ENCODE measurements around the gene ITPR1. TPM values are rescaled to one million over a fixed set of nuclear protein-coding genes. Genes with fewer than 3 reads are reported as not detected.

Gene ITPR1
- polyA plus RNA-seq, 1 donor from 2014 or later = 2.1 TPM

GRCh38 chr3:4471907-4472306 is 21.2 kb upstream of the ITPR1 start:
- no peak overlapping the region for H3K4me3 ChIP-seq (ENCODE audit: low read length)
- H3K79me2 ChIP-seq (replicated peaks; ENCODE audit: insufficient read depth, low read length) = no peaks in the 10 kb centered on the region
- no peak overlapping the region for H3K4me2 ChIP-seq (ENCODE audit: low read length)
- no peaks in the 10 kb centered on the region for H3K9me2 ChIP-seq (ENCODE audit: insufficient read depth, low read length)
- H3K27me3 ChIP-seq (ENCODE audit: insufficient read depth, low read depth, low read length) = no peaks in the 10 kb centered on the region
- H3K9me3 ChIP-seq (ENCODE audit: low read length) = no peaks in the 10 kb centered on the region
- no peaks in the 10 kb centered on the region for H3F3A ChIP-seq (ENCODE audit: insufficient read depth, low read length, poor library complexity, severe bottlenecking)
- H2AFZ ChIP-seq (ENCODE audit: low read depth, low read length) = no peak overlapping the region
- H3K27ac ChIP-seq (ENCODE audit: low read length) = no peak overlapping the region
- H3K36me3 ChIP-seq (ENCODE audit: insufficient read depth, low read length) = no peaks in the 10 kb centered on the region
- no peak for TF ChIP-seq REST (IDR thresholded peaks at IDR 0.05; ENCODE audit: borderline replicate concordance)
- no peak for TF ChIP-seq SMC3 (conservative IDR thresholded peaks at IDR 0.05; ENCODE audit: poor library complexity)
- no peak for TF ChIP-seq EP300 (conservative IDR thresholded peaks at IDR 0.05; ENCODE audit: poor library complexity, severe bottlenecking)
- no peak for TF ChIP-seq CTCF (IDR thresholded peaks at IDR 0.05; ENCODE audit: poor library complexity, severe bottlenecking)
- no peak for TF ChIP-seq RAD21 (conservative IDR thresholded peaks at IDR 0.05)
- no peak for TF ChIP-seq TAF1 (IDR thresholded peaks at IDR 0.05; ENCODE audit: low read depth)
- no peak for TF ChIP-seq EZH2 (IDR thresholded peaks at IDR 0.05; ENCODE audit: borderline replicate concordance, insufficient read depth, low read length, poor library complexity, severe bottlenecking)
- no peak for TF ChIP-seq MXI1 (conservative IDR thresholded peaks at IDR 0.05; ENCODE audit: poor library complexity, severe bottlenecking)
- no peak for TF ChIP-seq POLR2AphosphoS5 (IDR thresholded peaks at IDR 0.05)
- H3K9ac ChIP-seq (ENCODE audit: low read length) = no peak overlapping the region
- H4K20me1 ChIP-seq (ENCODE audit: insufficient read depth) = no peaks in the 10 kb centered on the region

- no peaks in the 10 kb centered on the region for H3K36me3 ChIP-seq (ENCODE audit: insufficient read depth, low read length)
- no peaks in the 10 kb centered on the region for H3K9me3 ChIP-seq (ENCODE audit: low read length)
- no peaks in the 10 kb centered on the region for H3K9me2 ChIP-seq (ENCODE audit: insufficient read depth, low read length)
- no peaks in the 10 kb centered on the region for H4K20me1 ChIP-seq (ENCODE audit: insufficient read depth)
- H2AFZ ChIP-seq (ENCODE audit: low read depth, low read length) = no peak overlapping the region
- H3K79me2 ChIP-seq (replicated peaks; ENCODE audit: insufficient read depth, low read length) = no peaks in the 10 kb centered on the region
- H3K9ac ChIP-seq (ENCODE audit: low read length) = no peak overlapping the region
- TF ChIP-seq POLR2AphosphoS5 (IDR thresholded peaks at IDR 0.05) (no peak), REST (IDR thresholded peaks at IDR 0.05; ENCODE audit: borderline replicate concordance) (no peak), TAF1 (IDR thresholded peaks at IDR 0.05; ENCODE audit: low read depth) (no peak), MXI1 (conservative IDR thresholded peaks at IDR 0.05; ENCODE audit: poor library complexity, severe bottlenecking) (no peak), CTCF (IDR thresholded peaks at IDR 0.05; ENCODE audit: poor library complexity, severe bottlenecking) (no peak), RAD21 (conservative IDR thresholded peaks at IDR 0.05) (no peak), SMC3 (conservative IDR thresholded peaks at IDR 0.05; ENCODE audit: poor library complexity) (no peak), EP300 (conservative IDR thresholded peaks at IDR 0.05; ENCODE audit: poor library complexity, severe bottlenecking) (no peak), EZH2 (IDR thresholded peaks at IDR 0.05; ENCODE audit: borderline replicate concordance, insufficient read depth, low read length, poor library complexity, severe bottlenecking) (no peak)
- H3K27ac ChIP-seq (ENCODE audit: low read length) = no peak overlapping the region
- H3K4me3 ChIP-seq (ENCODE audit: low read length) = no peak overlapping the region
- H3K27me3 ChIP-seq (ENCODE audit: insufficient read depth, low read depth, low read length) = no peaks in the 10 kb centered on the region
- no peaks in the 10 kb centered on the region for H3F3A ChIP-seq (ENCODE audit: insufficient read depth, low read length, poor library complexity, severe bottlenecking)
- H3K4me2 ChIP-seq (ENCODE audit: low read length) = no peak overlapping the region
Observed at GRCh38 chr3:4472312-4472711, 20.8 kb upstream of the ITPR1 start.

All from neural cell (in vitro differentiated cells).